Stimulated activated naive CD4-positive, alpha-beta T cell treated with Interleukin-2 at 50 U/mL for 16 hours (primary cell): ENCODE measurements around the gene DGKZ.
A peak's percentile ranks its signal among the peaks of the same experiment; 100 is the strongest.
"Not testable (repeated sequence)": the region's sequence is repeated elsewhere in the genome, so short reads cannot be mapped to it uniquely, and the experiment has no call there.

Experiments used
- DNase-seq: peaks from one replicate; lab custom pipeline; 2025; lab: John Stamatoyannopoulos, UW

The DGKZ gene

DNA sequence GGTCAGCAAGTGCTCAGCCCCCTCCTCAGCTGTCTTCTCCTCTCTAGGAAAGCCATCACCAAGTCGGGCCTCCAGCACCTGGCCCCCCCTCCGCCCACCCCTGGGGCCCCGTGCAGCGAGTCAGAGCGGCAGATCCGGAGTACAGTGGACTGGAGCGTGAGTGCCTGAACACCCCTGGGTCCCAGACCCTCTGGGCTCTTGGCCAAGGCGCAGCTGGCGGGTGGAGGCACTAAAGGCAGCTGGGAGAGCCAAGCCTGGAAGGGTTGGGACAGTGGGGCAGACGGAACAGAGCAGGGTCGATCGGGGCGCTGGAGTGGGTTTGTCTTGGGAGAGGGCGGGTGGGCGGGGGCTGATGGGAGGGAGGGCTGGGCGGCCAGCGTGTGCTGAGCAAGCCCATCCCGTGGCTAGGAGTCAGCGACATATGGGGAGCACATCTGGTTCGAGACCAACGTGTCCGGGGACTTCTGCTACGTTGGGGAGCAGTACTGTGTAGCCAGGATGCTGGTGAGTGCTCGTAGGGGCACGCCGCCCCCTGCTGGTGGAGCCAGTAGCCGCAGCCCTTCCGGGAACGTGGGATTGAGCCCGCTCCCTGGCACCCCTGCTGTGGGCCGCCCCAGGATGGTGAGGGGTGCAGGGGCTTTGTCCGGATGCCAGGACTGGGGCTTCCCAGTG lies 20.1 kb downstream of the DGKZ start:
- DNase-seq: peak; percentile 59

DNA sequence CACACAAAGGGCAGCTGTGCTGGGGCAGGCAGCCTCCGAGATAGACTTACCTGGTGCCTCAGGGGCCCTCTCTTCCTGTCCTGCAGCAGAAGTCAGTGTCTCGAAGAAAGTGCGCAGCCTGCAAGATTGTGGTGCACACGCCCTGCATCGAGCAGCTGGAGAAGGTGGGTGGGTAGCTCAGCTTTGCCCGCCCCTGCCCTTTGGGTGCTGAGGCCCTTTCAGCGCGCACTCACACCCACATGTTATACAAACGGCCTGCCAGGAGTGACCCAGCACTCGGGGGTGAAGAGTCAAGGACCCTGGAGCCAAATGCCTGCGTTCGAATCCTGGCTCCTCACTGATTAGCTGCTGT lies 20.6 kb downstream of the DGKZ start:
- DNase-seq: no peak

DNA sequence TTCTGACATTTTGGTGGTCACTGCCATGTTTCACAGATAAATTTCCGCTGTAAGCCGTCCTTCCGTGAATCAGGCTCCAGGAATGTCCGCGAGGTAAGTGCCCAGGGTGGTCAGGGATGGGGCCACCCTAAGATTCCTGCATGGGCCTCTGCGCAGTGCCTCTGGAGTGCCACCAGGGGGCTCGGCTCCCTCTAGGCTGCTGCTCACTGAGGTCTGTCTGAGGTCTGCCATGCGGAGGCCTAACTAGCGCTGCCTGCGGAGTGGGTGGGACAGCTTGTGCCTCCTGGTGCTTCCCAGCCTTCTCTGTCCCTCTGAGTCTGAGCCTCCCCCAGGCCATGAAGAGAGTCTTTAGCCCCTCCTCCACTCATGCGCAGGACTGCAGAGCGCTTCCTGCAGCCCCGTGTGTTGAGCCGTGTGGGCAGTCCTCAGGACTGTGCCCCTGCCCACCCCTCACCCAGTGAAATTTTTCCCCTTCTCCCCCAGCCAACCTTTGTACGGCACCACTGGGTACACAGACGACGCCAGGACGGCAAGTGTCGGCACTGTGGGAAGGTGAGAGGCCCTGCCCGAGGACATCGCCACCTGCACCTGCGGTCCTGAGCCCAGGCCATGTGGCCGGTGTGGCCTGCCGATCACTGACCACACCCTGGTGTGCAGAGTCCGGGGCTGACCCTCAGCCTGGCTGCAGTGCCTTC lies 22.3 kb downstream of the DGKZ start:
- peak; percentile 52 for DNase-seq

DNA sequence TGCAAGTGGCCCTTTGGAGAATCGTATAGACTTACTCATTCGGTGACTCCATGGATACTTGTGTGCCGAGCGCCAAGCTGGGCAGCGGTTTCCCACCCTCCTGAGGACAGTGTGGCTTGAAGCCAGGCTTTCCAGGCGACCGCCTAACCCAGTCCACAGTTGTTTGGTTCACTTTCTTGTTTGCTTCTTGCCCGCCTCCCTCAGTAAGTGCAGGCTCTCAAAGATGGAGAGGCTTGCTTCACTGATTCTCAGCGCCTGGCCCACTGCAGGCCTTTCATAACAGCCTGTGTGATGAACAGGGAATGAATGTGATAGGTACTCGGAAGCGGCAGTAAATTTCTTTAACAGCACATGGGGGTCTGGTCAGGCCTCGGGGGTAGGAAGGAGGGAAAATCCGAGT lies 23.0 kb downstream of the DGKZ start:
- DNase-seq: no peak

DNA sequence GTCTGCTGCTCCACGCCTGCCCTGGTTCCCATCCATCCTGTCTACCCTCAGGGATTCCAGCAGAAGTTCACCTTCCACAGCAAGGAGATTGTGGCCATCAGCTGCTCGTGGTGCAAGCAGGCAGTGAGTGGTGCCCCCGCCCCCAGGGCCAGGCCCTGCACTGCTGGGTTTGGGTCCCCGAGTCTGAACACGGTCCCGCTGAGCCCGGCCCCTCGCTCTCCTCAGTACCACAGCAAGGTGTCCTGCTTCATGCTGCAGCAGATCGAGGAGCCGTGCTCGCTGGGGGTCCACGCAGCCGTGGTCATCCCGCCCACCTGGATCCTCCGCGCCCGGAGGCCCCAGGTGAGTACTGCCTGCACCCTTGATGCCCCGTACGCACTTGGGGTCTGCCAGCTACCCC lies 24.0 kb downstream of the DGKZ start:
- DNase-seq: not testable (repeated sequence)

DNA sequence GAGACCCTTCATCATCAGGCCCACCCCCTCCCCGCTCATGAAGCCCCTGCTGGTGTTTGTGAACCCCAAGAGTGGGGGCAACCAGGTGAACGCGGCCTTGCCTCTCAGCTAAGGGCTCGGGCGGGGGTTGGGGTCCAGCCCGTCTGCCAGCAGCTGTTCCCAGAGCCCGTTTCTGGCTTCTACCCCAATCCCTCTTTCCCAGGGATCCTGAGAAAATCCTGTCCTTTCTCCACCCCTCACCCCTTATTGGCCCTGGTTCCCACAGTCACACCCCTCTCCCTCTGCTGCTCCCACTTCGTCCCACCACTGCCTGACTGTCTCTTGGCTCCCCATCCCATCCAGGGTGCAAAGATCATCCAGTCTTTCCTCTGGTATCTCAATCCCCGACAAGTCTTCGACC lies 24.8 kb downstream of the DGKZ start:
- DNase-seq: no peak

DNA sequence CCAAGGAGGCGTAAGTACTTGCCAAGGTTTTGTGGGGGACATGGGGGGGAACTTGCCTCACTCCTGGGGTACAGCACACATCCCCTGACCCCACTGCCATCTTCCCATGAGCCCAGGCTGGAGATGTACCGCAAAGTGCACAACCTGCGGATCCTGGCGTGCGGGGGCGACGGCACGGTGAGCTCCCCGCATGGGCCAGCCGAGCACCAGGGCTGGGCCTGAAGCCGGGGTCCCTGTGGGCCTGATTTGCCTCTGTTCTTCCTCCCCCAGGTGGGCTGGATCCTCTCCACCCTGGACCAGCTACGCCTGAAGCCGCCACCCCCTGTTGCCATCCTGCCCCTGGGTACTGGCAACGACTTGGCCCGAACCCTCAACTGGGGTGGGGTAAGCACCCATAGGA lies 25.2 kb downstream of the DGKZ start:
- not testable (repeated sequence) for DNase-seq

DNA sequence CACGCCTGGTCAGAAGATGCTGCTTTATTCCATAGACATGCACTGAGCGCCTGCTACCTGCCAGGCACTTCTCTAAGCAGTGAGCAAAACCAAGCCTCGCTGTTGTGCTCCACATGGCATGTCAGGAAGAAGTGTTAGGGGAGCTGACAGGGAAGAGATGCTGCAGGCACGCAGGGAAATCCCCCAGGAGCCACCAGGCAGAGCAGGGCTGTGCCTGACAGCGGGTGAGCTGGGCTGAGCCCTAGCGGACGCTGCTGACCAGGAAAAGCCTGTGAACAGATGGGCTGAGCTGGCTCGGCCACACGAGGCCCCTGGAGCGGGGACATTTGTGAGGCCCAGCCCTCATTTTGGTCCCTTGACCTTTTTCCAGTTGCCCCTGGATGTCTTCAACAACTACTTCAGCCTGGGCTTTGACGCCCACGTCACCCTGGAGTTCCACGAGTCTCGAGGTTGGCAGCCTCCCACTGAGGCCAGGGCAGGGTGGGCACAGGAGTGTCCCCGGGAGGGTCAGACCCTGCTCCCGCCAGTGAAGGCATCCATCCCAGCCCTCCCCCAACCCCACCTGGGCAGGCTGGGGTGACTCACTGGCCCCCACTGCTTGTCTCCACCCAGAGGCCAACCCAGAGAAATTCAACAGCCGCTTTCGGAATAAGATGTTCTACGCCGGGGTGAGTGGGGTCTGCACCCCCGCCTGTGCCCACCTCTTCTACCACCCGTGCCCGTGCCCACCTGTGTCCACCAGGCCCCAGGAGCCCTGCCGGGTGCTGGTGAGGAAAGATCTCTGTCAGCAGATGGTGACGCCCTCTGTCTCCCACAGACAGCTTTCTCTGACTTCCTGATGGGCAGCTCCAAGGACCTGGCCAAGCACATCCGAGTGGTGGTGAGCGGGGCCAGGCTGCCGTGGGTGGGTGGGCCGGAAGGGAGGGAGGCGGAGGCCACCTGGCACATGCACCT lies 26.8 kb downstream of the DGKZ start:
- DNase-seq: no peak

DNA sequence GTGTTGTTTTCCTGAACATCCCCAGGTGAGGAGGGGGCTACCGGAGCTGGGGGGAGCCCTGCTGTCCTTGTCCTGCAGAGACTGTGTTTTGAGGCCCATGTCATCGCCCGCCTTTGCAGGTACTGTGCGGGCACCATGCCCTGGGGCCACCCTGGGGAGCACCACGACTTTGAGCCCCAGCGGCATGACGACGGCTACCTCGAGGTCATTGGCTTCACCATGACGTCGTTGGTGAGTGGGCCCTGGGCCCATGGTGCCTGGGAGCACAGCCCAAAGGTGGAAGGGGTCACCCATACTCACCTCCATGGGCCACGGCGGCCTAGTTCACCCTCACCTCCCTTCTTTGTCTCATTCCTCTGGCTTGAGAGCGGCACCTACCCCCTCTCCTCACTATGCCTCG lies 27.6 kb downstream of the DGKZ start:
- no peak for DNase-seq

DNA sequence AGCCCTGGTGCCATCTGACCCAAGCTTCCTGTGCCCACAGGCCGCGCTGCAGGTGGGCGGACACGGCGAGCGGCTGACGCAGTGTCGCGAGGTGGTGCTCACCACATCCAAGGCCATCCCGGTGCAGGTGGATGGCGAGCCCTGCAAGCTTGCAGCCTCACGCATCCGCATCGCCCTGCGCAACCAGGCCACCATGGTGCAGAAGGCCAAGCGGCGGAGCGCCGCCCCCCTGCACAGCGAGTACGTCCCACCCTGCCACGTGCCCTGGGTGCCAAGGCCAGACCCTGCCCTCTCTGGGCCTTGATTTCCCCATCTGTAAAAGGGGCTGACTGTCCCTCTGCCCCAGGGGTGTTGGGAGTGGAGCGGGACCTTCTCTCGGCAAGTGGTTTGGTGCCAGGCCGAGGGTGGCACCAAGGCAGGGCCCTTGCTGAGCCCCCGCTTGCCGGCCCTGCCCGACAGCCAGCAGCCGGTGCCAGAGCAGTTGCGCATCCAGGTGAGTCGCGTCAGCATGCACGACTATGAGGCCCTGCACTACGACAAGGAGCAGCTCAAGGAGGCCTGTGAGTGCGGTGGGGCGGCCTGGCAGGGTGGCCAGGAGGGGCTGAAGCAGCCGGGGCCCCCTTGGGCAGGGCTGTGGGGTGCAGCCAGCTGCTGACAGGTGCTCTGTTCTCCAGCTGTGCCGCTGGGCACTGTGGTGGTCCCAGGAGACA lies 28.3 kb downstream of the DGKZ start:
- no peak for DNase-seq

DNA sequence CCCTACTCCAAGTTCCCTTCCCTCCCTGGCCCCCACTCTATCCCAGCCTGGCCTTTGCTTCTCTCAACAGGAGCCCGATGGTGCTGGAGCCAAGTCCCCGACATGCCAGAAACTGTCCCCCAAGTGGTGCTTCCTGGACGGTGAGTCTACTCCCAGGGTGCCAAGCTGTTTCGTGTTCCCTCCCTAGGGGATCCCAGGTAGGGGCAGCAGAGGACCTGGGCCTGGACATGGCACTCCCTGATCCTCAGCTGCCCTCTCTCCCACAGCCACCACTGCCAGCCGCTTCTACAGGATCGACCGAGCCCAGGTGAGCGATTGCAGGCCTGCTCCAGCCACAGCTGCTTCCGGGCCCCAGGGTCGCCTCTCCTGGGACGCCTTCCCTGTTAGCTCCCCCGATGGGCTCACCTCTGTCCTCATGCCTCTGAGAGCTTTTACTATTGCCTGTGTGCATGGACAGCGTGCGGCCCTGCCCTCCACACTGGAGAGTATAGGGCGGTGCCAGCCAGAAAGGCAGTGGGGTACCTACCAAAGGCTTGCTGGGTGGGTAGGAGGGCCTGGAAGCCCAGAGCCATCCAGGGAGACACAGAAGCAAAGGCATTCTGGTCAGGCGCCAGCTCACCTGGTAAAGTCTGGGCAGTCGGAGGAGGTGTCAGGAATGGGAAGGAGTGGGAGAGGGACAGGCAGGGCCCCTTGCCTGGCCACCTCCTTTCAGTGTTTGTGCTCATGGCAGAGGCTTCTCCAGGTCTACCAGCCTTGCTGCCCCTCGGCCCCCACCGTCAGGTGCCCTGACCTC lies 29.2 kb downstream of the DGKZ start:
- no peak for DNase-seq

DNA sequence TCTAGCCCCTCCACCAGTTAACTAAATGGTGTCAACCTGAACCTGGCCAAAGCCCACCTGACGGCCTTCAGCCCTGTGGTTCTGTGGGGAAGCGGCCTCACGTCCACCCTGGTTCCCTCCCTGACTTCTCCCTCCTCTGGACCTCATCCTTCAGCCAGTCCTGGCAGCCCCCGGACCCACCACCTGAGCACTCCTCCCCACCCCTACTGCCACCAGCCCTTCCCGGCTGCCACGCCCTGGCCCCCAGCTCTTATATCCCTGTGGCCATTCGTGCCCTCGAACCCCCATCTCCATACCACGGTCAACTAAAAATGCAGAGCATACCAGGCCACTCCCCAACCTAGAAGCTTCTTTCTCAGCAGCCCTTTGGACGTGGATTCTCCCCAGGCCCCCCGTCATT lies 30.0 kb downstream of the DGKZ start:
- DNase-seq: no peak

DNA sequence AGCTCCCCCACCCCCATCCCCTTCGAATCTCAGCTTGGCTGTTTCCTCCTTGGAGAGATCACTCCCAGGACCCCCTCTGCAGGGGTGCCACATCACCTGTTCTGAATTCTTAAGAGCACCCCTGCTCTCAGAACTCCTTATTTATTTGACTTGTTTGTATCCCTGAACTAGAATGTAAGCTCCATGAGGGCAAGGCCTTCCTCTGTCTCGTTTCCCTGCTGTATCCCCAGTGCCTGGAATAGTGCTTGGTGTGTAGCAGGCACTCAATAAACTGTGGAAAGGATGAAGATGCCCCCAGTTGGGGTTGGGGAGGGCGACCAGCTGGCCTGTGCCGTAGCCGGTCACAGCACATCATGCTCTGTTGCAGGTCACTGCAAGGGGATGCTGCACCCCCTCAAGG lies 30.6 kb downstream of the DGKZ start:
- DNase-seq: no peak

DNA sequence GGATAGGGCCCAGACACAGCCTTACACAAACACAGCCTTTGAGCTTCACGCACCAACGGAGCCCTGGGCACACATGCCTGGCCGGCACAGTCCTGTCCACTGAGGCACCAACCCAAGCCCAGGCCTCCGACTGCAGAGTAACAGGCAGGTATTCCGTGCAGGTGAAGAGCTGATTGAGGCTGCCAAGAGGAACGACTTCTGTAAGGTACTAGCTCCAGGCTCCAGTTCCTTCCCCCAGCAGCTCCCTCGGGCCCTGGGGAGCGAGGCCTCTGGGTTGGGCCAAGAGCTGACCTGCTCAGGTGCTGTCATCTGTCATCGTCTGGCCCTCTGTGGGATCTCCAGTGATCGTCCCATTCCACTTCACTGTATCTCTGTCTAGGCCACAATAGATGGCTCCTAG lies 31.0 kb downstream of the DGKZ start:
- DNase-seq: no peak

DNA sequence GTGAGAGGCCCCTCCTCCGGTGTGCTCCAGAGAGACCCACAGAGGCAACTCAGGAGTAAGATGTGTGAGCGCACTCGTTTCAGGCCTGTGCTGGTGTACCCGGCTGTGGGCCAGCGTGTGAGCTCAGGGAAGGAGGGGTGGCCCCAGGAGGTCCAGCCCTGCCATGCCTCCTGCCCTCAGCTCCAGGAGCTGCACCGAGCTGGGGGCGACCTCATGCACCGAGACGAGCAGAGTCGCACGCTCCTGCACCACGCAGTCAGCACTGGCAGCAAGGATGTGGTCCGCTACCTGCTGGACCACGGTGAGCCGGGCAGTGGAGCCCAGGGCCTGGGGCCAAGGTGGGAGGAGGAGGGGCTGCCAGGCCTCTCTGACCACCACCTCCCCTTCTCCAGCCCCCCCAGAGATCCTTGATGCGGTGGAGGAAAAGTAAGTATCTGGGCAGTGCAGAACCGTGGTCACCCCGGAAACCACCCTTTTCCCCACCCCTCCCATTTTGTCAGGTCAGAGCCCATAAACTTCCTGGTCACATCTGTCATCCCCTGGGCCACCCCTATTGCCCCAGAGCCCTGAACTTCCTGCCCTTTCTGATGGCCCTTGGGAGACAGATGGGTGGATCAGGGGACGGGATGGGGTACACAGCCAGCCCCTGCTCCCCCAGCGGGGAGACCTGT lies 31.7 kb downstream of the DGKZ start:
- DNase-seq: no peak

DNA sequence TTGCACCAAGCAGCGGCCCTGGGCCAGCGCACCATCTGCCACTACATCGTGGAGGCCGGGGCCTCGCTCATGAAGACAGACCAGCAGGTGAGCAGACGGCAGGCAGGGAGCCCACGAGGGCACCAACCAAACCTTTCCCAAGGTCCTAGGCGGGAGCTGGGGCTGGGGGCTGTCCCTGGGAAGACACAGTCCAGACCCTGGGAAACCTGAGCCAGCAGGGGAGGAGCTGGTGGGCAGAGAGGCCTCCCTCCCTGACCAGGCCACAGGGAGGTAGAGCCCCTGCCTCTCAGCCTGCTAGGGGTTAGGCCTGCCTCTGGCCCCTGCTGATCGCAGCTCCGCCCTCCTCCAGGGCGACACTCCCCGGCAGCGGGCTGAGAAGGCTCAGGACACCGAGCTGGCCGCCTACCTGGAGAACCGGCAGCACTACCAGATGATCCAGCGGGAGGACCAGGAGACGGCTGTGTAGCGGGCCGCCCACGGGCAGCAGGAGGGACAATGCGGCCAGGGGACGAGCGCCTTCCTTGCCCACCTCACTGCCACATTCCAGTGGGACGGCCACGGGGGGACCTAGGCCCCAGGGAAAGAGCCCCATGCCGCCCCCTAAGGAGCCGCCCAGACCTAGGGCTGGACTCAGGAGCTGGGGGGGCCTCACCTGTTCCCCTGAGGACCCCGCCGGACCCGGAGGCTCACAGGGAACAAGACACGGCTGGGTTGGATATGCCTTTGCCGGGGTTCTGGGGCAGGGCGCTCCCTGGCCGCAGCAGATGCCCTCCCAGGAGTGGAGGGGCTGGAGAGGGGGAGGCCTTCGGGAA lies 32.4 kb downstream of the DGKZ start:
- not testable (repeated sequence) for DNase-seq

DNA sequence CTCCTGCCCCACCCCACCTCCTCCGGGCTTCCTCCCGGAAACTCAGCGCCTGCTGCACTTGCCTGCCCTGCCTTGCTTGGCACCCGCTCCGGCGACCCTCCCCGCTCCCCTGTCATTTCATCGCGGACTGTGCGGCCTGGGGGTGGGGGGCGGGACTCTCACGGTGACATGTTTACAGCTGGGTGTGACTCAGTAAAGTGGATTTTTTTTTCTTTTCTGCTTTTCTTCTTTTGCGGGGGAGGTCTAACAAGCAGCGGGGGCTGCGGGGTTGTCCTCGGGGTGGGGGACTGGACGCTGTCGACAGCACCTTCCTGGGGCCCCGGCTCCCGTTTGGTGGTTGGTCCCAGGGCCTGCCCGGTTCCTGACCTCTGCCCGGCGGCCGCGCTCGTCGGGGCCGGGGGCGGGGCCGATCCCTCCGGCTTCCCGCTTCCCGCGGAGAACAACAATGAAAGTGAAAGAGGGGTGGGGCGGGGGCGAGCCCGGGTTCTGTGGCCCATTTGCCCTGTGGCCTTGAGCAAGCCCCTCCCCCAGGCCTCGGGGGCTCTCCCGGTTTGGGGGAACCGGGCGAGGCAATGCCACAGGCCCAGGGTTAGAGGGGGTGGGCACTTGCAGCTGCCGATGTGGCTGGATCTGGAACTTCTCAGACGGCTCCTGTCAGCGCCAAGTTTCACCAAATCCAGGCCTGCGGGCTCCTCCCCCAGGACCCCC lies 33.2 kb downstream of the DGKZ start:
- peak; percentile 65 for DNase-seq

DNA sequence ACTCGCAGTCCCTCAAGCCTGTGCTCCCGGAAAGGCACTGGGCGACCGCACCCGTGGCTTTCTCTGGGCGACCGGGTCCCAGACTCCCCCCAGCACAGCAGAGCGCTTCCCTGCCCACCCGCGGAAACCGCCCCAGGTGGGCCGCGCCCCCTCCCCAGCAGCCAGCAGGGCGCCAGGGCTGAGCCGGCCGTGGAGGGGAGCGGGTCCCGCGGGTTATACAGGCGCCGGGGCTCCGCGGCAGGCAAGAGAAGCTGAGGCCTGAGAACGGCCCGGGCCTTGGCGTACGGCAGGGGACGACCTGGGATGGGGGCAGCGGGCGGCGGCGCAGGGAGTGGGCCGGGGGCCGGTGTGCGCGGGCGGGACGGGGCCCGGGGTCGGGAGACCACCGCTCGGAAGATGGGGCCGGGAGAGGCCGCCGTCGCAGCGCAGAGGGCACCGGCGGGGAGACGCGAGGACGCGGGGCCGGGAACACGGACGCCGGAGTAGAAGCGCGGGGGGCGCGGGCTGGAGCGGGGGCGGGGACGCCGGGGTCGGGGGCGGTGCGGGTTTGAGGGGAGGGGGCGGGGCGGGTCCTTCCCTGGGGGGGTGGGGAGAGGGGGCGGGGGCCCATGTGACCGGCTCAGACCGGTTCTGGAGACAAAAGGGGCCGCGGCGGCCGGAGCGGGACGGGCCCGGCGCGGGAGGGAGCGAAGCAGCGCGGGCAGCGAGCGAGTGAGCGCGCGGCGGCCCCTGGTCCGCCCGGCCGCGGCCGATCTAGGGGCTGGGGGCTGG lies 34.0 kb downstream of the DGKZ start, which contains the start of gene MDK:
Gene MDK (plus strand): TSS at position 622 of the 771 bp plus-strand sequence. CDS start 389 bp downstream, outside the sequence.
- no peak for DNase-seq
